B cell (primary cell): ENCODE data around the gene ZNF138. TPM values are rescaled to one million over a fixed set of nuclear protein-coding genes. Genes with fewer than 3 reads are reported as not detected.
A peak's percentile ranks its signal among the peaks of the same experiment; 100 is the strongest.

ENCODE experiments used
- ATAC-seq: fragments of 200-7000 bp; cut with Tn5 transposase; one replicate; pipeline ENCODE4 v1.10.0; 2021; ENCODE audit warnings: low read depth, mild to moderate bottlenecking, moderate number of reproducible peaks, moderate library complexity
- CTCF ChIA-PET: fragments of 350-600 bp; sonication (Branson Sonifier 250); formaldehyde crosslinking; loops from one replicate; lab custom pipeline; 2021; ENCODE audit warnings: antibody characterized with exemption, inconsistent platforms; lab: Charles Lee
- POLR2A ChIA-PET: fragments of 350-600 bp; sonication (Branson Sonifier 250); formaldehyde crosslinking; loops from one replicate; lab custom pipeline; 2021; ENCODE audit warnings: antibody characterized with exemption; lab: Charles Lee
- DNase-seq: peaks from one replicate; pipeline ENCODE4 v3.0.0; 2013
- H2AFZ ChIP-seq: 2 replicates; pipeline ENCODE4 v1.6.1; 2012; ENCODE audit warnings: mild to moderate bottlenecking, low read depth, low read length; ENCODE audit not compliant: insufficient read depth, poor library complexity, severe bottlenecking
- H3K27ac ChIP-seq, 2 donors: 1 replicate in 1 of 2; 2 replicates in 1 of 2; pipeline ENCODE4 v1.5.1; 2012 to 2013; ENCODE audit warnings: low read length in 2 of 2, mild to moderate bottlenecking in 2 of 2, moderate library complexity in 1 of 2
- H3K27me3 ChIP-seq, 4 experiments: fragments of 200-600 bp in 1 of 4; sonication (generic) in 1 of 4; replicated peaks in 1 of 4; 1 replicate in 2 of 4; 2 replicates in 2 of 4; pipeline versions ENCODE4 v1.6.1 to v1.7.0; 2013 to 2016; ENCODE audit warnings: low read length in 3 of 4, mild to moderate bottlenecking in 2 of 4, mixed read lengths in 1 of 4, moderate library complexity in 1 of 4; ENCODE audit not compliant: insufficient read depth in 4 of 4, control insufficient read depth in 3 of 4; ENCODE audit errors: control extremely low read depth in 1 of 4
- H3K36me3 ChIP-seq, 2 experiments: replicated peaks in 1 of 2; 1 replicate in 1 of 2; 2 replicates in 1 of 2; pipeline versions ENCODE4 v1.6.1 to v1.7.1; 2013; ENCODE audit warnings: low read length in 1 of 2; ENCODE audit not compliant: insufficient read depth in 2 of 2, control insufficient read depth in 1 of 2; ENCODE audit errors: control extremely low read depth in 1 of 2, extremely low read depth in 1 of 2
- H3K4me1 ChIP-seq, 2 donors: fragments of 200-600 bp in 1 of 2; sonication (generic) in 1 of 2; 1 replicate in 1 of 2; 2 replicates in 1 of 2; pipeline versions ENCODE4 v1.5.1 to v1.6.1; 2013 to 2017; ENCODE audit warnings: low read length in 2 of 2; ENCODE audit not compliant: control insufficient read depth in 2 of 2, insufficient read depth in 2 of 2
- H3K4me2 ChIP-seq: replicated peaks from 2 replicates; pipeline ENCODE3; 2012; ENCODE audit warnings: mild to moderate bottlenecking, low read depth, low read length; ENCODE audit not compliant: poor library complexity, severe bottlenecking
- H3K4me3 ChIP-seq, 5 experiments: fragments of 200-600 bp in 1 of 5; sonication (generic) in 1 of 5; 1 replicate in 3 of 5; 2 replicates in 2 of 5; pipeline versions ENCODE4 v1.5.1 to v1.7.0; 2011 to 2016; ENCODE audit warnings: low read length in 4 of 5, mild to moderate bottlenecking in 4 of 5, low read depth in 2 of 5, control low read depth in 1 of 5, moderate library complexity in 1 of 5; ENCODE audit not compliant: insufficient read depth in 1 of 5; ENCODE audit errors: control extremely low read depth in 1 of 5, extremely low read depth in 1 of 5
- H3K79me2 ChIP-seq: fragments of 200-600 bp; sonication (generic); one replicate; pipeline ENCODE4 v1.6.0; 2016; ENCODE audit warnings: low read length; ENCODE audit not compliant: control insufficient read depth, insufficient read depth
- H3K9ac ChIP-seq: fragments of 200-600 bp; sonication (generic); 2 replicates; pipeline ENCODE4 v1.6.1; 2017; ENCODE audit warnings: mild to moderate bottlenecking, low read length, moderate library complexity
- H3K9me3 ChIP-seq, 3 donors: one replicate each; pipeline versions ENCODE4 v1.6.1 to v1.7.1; 2013; ENCODE audit warnings: low read length in 2 of 3; ENCODE audit not compliant: control insufficient read depth in 2 of 3, insufficient read depth in 1 of 3; ENCODE audit errors: control extremely low read depth in 1 of 3
- H4K20me1 ChIP-seq: 2 replicates; pipeline ENCODE4 v1.6.0; 2012; ENCODE audit warnings: mild to moderate bottlenecking, low read length; ENCODE audit not compliant: insufficient read depth, control insufficient read depth, poor library complexity, severe bottlenecking
- H3K27ac Mint-ChIP-seq: one replicate; pipeline ENCODE4 v1.8.0; 2021; ENCODE audit warnings: mixed read lengths
- H3K27me3 Mint-ChIP-seq: one replicate; pipeline ENCODE4 v1.8.0; 2021; ENCODE audit warnings: mixed read lengths
- H3K4me1 Mint-ChIP-seq: one replicate; pipeline ENCODE4 v1.8.0; 2021; ENCODE audit warnings: mixed read lengths
- H3K4me3 Mint-ChIP-seq: one replicate; pipeline ENCODE4 v1.8.0; 2021; ENCODE audit warnings: mixed read lengths
- H3K9me3 Mint-ChIP-seq: one replicate; pipeline ENCODE4 v1.8.0; 2022; ENCODE audit warnings: mixed read lengths; ENCODE audit not compliant: insufficient read depth
- CTCF ChIP-seq: fragments of 200-600 bp; IDR thresholded peaks from one replicate; pipeline ENCODE4 v1.8.0; 2022; ENCODE audit warnings: antibody characterized with exemption, mild to moderate bottlenecking
- EZH2 ChIP-seq: IDR thresholded peaks from 2 replicates; pipeline ENCODE4 v1.6.1; 2012; ENCODE audit warnings: borderline replicate concordance, low read depth, mild to moderate bottlenecking, moderate library complexity, low read length; ENCODE audit not compliant: insufficient read depth, poor library complexity, severe bottlenecking
- WGBS: methylation state at CpG from one replicate; pipeline ENCODE4 v1.1.5; 2013; ENCODE audit warnings: missing lambda C conversion rate; ENCODE audit not compliant: insufficient coverage; 5-methylcytosine and 5-hydroxymethylcytosine counted together
- intact Hi-C: fragments of 100-400 bp; cut with micrococcal nuclease; formaldehyde crosslinking; loops from one replicate; pipeline ENCODE4 v1.10.0; 2022
- polyA plus RNA-seq: library from polyadenylated mRNA; depleted of rRNA; stranded (reverse); fragments of >200 nt; gene quantifications from 2 replicates; pipeline ENCODE4 v1.2.3, GENCODE V29; 2012
- total RNA-seq, 2 donors: library from RNA; stranded (reverse); fragments of 120-200 nt in 1 of 2; gene quantifications; 1 replicate in 1 of 2; 2 replicates in 1 of 2; pipeline versions ENCODE4 v1.2.3 to v1.2.4, GENCODE V29; 2013 to 2022

ZNF138 gene
- total and polyA plus RNA-seq, 2 donors (not counting 1 experiment from before 2014, with no cell fraction given): 10.1 to 26.6 TPM

DNA sequence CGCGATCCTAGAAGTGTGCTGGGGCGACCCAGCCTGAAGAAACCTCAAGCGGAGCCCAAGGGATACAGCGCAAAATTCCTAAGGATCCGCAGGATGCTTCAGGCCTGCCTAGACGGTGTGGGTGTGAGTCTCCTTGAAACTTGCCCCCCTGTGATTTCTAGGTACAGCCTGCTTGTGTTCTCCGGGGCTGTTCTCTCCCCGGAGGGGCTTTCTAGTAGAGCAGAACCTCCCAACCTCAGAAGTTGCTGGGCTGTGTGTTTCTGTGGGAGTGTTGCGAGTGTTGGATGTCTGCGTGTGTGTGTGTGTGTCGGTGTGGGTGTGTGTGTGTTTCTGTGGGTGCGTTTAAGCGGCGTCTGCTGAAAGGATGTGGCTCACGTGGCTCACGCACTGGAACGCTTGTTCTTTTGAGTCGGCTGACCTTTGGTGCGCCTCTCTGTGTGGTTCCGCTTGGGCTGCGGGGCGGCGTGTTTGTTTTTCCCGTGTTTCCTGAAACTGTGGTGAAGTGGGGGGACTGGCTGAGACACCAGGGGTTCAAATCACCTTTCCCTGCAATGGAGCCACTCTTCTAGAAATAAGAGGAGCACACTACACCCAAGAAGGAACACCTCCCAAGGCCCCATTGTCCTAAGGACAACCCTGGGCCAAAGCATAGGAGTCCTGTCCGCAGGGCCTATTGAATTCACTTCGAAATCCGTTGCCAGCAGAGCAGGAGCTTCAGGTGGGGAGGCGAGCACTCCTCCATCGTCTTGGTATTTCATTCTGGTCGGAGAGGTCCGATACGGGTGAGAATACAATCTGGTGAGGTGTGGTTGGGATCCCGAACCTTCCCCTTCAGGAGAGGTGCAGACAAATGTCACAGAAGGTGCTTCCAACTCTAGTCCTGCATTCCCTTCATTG, 83.7 kb downstream of the ZNF138 start:
- H4K20me1 ChIP-seq: no peaks in the 10 kb centered on the region
- peak overlapping the region; percentile 66 for H2AFZ ChIP-seq
- H3K27me3 ChIP-seq: peaks cover 0 to 34% (median 5%) of the 10 kb centered on the region in 4 experiments
- TF ChIP-seq EZH2 (no peak), CTCF (no peak)
- Mint-ChIP-seq H3K27ac (no peak overlapping the region), H3K4me3 (peak overlapping the region; percentile 75), H3K27me3 (peaks cover 26% of the 10 kb centered on the region), H3K4me1 (peaks cover 10% of the 10 kb centered on the region), H3K9me3 (no peaks in the 10 kb centered on the region)
- ChIA-PET POLR2A (no interaction called here), CTCF (interaction anchor here (1.4 kb wide), 1 partner anchor 10 kb away, joined by 3 read pairs; no protein-coding TSS in a partner anchor)
- H3K79me2 ChIP-seq: no peaks in the 10 kb centered on the region
- H3K4me2 ChIP-seq: peak overlapping the region; percentile 70
- peaks cover 9 to 18% of the 10 kb centered on the region in 2 donors for H3K4me1 ChIP-seq
- H3K4me3 ChIP-seq: peak overlapping the region in 3 of 5 experiments; percentile 15 to 44 (median 22)
- WGBS: 73% methylated on average over 33 of the region's 34 CpGs
- H3K9ac ChIP-seq: peak overlapping the region; percentile 34
- H3K27ac ChIP-seq: no peak overlapping the region
- intact Hi-C loops: no loop called here
- peaks cover 0 to 63% (median 0%) of the 10 kb centered on the region in 3 donors for H3K9me3 ChIP-seq
- no peak for DNase-seq
- no peaks in the 10 kb centered on the region for H3K36me3 ChIP-seq
- peak; percentile 18 for ATAC-seq

- H3K9ac ChIP-seq: no peak overlapping the region
- DNase-seq (no peak), ATAC-seq (no peak)
- Mint-ChIP-seq H3K9me3 (no peaks in the 10 kb centered on the region), H3K27ac (no peak overlapping the region), H3K4me1 (peaks cover 11% of the 10 kb centered on the region), H3K27me3 (peaks cover 33% of the 10 kb centered on the region), H3K4me3 (no peak overlapping the region)
- H3K9me3 ChIP-seq: peaks cover 0 to 69% (median 0%) of the 10 kb centered on the region in 3 donors
- ChIA-PET POLR2A (no interaction called here), CTCF (no interaction called here)
- H3K36me3 ChIP-seq: no peaks in the 10 kb centered on the region
- H3K79me2 ChIP-seq: no peaks in the 10 kb centered on the region
- no peak overlapping the region for H3K4me2 ChIP-seq
- WGBS: 91% methylated on average over 5 of the region's 5 CpGs
- TF ChIP-seq EZH2: no peak
- TF ChIP-seq CTCF: no peak
- no peak overlapping the region for H3K27ac ChIP-seq
- peaks cover 11 to 18% of the 10 kb centered on the region in 2 donors for H3K4me1 ChIP-seq
- intact Hi-C loops: no loop called here
- peaks cover 0 to 41% (median 6%) of the 10 kb centered on the region in 4 experiments for H3K27me3 ChIP-seq
- no peaks in the 10 kb centered on the region for H4K20me1 ChIP-seq
- H2AFZ ChIP-seq: no peak overlapping the region
- H3K4me3 ChIP-seq: no peak overlapping the region
Measured at GRCh38 chr7:64878684-64879083, 84.5 kb downstream of the ZNF138 start.
